ENCODE measurements around the gene LRBA. TPM values are rescaled to one million over a fixed set of nuclear protein-coding genes. Genes with fewer than 3 reads are reported as not detected.

Gene LRBA
- total RNA-seq, 1 experiment from 2014 or later: 53.4 TPM

- DNase-seq (ENCODE audit: low spot score): no peak
Observed at GRCh38 chr4:150805183-150806025, 209.7 kb downstream of the LRBA start.

GRCh38 chr4:150801833-150802232 is 213.3 kb downstream of the LRBA start:
- no peak for DNase-seq (ENCODE audit: low spot score)

- DNase-seq (ENCODE audit: low spot score): no peak
Observed at GRCh38 chr4:150799207-150799606, 215.9 kb downstream of the LRBA start.

- DNase-seq (ENCODE audit: low spot score): no peak
Observed at GRCh38 chr4:150794706-150795105, 220.4 kb downstream of the LRBA start.

GRCh38 chr4:150789864-150790263 is 225.2 kb downstream of the LRBA start:
- no peak for DNase-seq (ENCODE audit: low spot score)

- no peak for DNase-seq (ENCODE audit: low spot score)
Observed at GRCh38 chr4:150784939-150785338, 230.1 kb downstream of the LRBA start.

- no peak for DNase-seq (ENCODE audit: low spot score)
Observed at GRCh38 chr4:150784305-150784704, 230.8 kb downstream of the LRBA start.

- no peak for DNase-seq (ENCODE audit: low spot score)
Observed at GRCh38 chr4:150782921-150783320, 232.2 kb downstream of the LRBA start.

- DNase-seq (ENCODE audit: low spot score): peak; percentile 37
Observed at GRCh38 chr4:150782311-150782710, 232.8 kb downstream of the LRBA start.

- no peak for DNase-seq (ENCODE audit: low spot score)
Observed at GRCh38 chr4:150781191-150781590, 233.9 kb downstream of the LRBA start.

GRCh38 chr4:150779707-150780106 is 235.4 kb downstream of the LRBA start:
- DNase-seq (ENCODE audit: low spot score): no peak

GRCh38 chr4:150773729-150774449 is 241.2 kb downstream of the LRBA start:
- no peak for DNase-seq (ENCODE audit: low spot score)

GRCh38 chr4:150773032-150773431 is 242.1 kb downstream of the LRBA start:
- no peak for DNase-seq (ENCODE audit: low spot score)

- DNase-seq (ENCODE audit: low spot score): no peak
Observed at GRCh38 chr4:150771382-150771781, 243.7 kb downstream of the LRBA start.

GRCh38 chr4:150769845-150770244 is 245.2 kb downstream of the LRBA start:
- DNase-seq (ENCODE audit: low spot score): no peak

GRCh38 chr4:150769248-150769647 is 245.8 kb downstream of the LRBA start:
- DNase-seq (ENCODE audit: low spot score): peak; percentile 22

- no peak for DNase-seq (ENCODE audit: low spot score)
Observed at GRCh38 chr4:150768497-150768896, 246.6 kb downstream of the LRBA start.

- DNase-seq (ENCODE audit: low spot score): no peak
Observed at GRCh38 chr4:150765216-150765615, 249.9 kb downstream of the LRBA start.

GRCh38 chr4:150751648-150752047 is 263.4 kb downstream of the LRBA start:
- no peak for DNase-seq (ENCODE audit: low spot score)

- DNase-seq (ENCODE audit: low spot score): no peak
Observed at GRCh38 chr4:150750824-150751223, 264.3 kb downstream of the LRBA start.

- DNase-seq (ENCODE audit: low spot score): no peak
Observed at GRCh38 chr4:150746156-150746555, 268.9 kb downstream of the LRBA start.

GRCh38 chr4:150744570-150744969 is 270.5 kb downstream of the LRBA start:
- DNase-seq (ENCODE audit: low spot score): no peak
